ENCODE results near the gene ZFP36.

DNA sequence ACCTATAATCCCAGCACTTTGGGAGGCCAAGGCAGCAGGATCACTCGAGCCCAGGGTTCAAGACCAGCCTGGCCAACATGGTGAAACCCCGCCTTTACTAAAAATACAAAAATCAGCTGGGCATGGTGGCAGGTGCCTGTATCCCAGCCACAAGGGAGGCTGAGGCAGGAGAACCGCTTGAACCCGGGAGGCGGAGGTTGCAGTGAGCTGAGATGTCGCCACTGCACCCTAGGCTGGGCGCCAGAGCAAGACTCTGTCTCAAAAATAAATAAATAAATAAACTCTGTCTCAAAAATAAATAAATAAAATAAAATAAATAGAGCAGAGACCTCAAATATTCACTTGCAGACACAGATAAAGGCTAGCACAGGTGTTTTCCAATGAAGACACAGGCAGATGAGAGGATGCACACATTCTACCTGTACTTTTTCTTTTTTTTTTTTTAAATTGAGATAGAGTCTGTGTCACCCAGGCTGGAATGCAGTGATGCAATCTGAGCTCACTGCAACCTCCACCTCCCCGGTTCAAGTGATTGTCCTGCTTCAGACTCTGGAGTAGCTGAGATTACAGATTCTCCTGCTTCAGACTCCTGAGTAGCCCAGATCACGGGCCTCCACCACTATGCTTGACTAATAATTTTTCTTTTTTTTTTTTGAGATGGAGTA, 31.8 kb downstream of the ZFP36 start:
- TF ChIP-seq, protein P1, sequence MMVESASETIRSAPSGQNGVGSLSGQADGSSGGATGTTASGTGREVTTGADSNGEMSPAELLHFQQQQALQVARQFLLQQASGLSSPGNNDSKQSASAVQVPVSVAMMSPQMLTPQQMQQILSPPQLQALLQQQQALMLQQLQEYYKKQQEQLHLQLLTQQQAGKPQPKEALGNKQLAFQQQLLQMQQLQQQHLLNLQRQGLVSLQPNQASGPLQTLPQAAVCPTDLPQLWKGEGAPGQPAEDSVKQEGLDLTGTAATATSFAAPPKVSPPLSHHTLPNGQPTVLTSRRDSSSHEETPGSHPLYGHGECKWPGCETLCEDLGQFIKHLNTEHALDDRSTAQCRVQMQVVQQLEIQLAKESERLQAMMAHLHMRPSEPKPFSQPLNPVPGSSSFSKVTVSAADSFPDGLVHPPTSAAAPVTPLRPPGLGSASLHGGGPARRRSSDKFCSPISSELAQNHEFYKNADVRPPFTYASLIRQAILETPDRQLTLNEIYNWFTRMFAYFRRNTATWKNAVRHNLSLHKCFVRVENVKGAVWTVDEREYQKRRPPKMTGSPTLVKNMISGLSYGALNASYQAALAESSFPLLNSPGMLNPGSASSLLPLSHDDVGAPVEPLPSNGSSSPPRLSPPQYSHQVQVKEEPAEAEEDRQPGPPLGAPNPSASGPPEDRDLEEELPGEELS (CRISPR knock-in tag; IDR thresholded peaks at IDR 0.05), result no peak
- TF ChIP-seq, protein P2, sequence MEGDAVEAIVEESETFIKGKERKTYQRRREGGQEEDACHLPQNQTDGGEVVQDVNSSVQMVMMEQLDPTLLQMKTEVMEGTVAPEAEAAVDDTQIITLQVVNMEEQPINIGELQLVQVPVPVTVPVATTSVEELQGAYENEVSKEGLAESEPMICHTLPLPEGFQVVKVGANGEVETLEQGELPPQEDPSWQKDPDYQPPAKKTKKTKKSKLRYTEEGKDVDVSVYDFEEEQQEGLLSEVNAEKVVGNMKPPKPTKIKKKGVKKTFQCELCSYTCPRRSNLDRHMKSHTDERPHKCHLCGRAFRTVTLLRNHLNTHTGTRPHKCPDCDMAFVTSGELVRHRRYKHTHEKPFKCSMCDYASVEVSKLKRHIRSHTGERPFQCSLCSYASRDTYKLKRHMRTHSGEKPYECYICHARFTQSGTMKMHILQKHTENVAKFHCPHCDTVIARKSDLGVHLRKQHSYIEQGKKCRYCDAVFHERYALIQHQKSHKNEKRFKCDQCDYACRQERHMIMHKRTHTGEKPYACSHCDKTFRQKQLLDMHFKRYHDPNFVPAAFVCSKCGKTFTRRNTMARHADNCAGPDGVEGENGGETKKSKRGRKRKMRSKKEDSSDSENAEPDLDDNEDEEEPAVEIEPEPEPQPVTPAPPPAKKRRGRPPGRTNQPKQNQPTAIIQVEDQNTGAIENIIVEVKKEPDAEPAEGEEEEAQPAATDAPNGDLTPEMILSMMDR (IDR thresholded peaks at IDR 0.05), result no peak
- TF ChIP-seq, protein P3, sequence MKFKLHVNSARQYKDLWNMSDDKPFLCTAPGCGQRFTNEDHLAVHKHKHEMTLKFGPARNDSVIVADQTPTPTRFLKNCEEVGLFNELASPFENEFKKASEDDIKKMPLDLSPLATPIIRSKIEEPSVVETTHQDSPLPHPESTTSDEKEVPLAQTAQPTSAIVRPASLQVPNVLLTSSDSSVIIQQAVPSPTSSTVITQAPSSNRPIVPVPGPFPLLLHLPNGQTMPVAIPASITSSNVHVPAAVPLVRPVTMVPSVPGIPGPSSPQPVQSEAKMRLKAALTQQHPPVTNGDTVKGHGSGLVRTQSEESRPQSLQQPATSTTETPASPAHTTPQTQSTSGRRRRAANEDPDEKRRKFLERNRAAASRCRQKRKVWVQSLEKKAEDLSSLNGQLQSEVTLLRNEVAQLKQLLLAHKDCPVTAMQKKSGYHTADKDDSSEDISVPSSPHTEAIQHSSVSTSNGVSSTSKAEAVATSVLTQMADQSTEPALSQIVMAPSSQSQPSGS (CRISPR knock-in tag; IDR thresholded peaks at IDR 0.05; ENCODE audit: borderline replicate concordance, low read depth), result no peak
- TF ChIP-seq, protein P4, sequence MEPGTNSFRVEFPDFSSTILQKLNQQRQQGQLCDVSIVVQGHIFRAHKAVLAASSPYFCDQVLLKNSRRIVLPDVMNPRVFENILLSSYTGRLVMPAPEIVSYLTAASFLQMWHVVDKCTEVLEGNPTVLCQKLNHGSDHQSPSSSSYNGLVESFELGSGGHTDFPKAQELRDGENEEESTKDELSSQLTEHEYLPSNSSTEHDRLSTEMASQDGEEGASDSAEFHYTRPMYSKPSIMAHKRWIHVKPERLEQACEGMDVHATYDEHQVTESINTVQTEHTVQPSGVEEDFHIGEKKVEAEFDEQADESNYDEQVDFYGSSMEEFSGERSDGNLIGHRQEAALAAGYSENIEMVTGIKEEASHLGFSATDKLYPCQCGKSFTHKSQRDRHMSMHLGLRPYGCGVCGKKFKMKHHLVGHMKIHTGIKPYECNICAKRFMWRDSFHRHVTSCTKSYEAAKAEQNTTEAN (CRISPR knock-in tag; IDR thresholded peaks at IDR 0.05), result no peak
- TF ChIP-seq, protein P5, sequence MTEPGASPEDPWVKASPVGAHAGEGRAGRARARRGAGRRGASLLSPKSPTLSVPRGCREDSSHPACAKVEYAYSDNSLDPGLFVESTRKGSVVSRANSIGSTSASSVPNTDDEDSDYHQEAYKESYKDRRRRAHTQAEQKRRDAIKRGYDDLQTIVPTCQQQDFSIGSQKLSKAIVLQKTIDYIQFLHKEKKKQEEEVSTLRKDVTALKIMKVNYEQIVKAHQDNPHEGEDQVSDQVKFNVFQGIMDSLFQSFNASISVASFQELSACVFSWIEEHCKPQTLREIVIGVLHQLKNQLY (CRISPR knock-in tag; IDR thresholded peaks at IDR 0.05), result no peak
- TF ChIP-seq, protein P6, sequence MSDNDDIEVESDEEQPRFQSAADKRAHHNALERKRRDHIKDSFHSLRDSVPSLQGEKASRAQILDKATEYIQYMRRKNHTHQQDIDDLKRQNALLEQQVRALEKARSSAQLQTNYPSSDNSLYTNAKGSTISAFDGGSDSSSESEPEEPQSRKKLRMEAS (CRISPR knock-in tag; IDR thresholded peaks at IDR 0.05), result no peak
- no peak for TF ChIP-seq CBFB (CRISPR knock-in tag; IDR thresholded peaks at IDR 0.05; ENCODE audit: low read depth)
- TF ChIP-seq, protein P7, sequence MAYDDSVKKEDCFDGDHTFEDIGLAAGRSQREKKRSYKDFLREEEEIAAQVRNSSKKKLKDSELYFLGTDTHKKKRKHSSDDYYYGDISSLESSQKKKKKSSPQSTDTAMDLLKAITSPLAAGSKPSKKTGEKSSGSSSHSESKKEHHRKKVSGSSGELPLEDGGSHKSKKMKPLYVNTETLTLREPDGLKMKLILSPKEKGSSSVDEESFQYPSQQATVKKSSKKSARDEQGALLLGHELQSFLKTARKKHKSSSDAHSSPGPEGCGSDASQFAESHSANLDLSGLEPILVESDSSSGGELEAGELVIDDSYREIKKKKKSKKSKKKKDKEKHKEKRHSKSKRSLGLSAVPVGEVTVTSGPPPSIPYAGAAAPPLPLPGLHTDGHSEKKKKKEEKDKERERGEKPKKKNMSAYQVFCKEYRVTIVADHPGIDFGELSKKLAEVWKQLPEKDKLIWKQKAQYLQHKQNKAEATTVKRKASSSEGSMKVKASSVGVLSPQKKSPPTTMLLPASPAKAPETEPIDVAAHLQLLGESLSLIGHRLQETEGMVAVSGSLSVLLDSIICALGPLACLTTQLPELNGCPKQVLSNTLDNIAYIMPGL (CRISPR knock-in tag; IDR thresholded peaks at IDR 0.05), result no peak
- TF ChIP-seq, protein P8, sequence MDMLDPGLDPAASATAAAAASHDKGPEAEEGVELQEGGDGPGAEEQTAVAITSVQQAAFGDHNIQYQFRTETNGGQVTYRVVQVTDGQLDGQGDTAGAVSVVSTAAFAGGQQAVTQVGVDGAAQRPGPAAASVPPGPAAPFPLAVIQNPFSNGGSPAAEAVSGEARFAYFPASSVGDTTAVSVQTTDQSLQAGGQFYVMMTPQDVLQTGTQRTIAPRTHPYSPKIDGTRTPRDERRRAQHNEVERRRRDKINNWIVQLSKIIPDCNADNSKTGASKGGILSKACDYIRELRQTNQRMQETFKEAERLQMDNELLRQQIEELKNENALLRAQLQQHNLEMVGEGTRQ (CRISPR knock-in tag; IDR thresholded peaks at IDR 0.05), result no peak
- no peak for TF ChIP-seq ZNF121 (CRISPR knock-in tag; IDR thresholded peaks at IDR 0.05)
- TF ChIP-seq SP1 (CRISPR knock-in tag; conservative IDR thresholded peaks at IDR 0.05), result no peak
- TF ChIP-seq JUN (CRISPR knock-in tag; IDR thresholded peaks at IDR 0.05), result no peak
- no peak for TF ChIP-seq TEAD4 (CRISPR knock-in tag; IDR thresholded peaks at IDR 0.05)
